NCI-H187 treated with DMSO at 0.1 percent for 48 hours (cell line): ENCODE measurements around the gene TRABD2B.

Experiments used
- DNase-seq: peaks from one replicate; lab custom pipeline; 2025; lab: John Stamatoyannopoulos, UW

Gene TRABD2B

DNA sequence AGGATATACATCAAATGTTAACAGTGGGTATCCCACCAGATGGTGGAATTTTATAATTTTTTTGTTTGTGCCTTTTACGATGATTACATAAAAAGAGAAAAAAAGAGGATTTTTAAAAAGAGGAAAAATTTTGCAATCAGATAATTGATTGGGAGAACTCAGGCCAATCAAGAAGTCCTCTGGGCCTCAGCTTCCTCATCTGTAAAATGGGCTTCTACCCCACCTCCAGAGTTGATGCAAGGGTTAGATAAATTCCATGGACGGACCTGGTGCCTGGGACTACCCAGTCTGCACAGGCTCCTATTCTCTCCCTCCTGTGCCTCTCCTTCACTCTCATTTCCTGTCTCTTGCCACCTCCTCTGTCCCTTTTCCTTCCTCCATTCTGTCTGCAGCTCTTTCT is 88.9 kb downstream of the TRABD2B start:
- DNase-seq: no peak

DNA sequence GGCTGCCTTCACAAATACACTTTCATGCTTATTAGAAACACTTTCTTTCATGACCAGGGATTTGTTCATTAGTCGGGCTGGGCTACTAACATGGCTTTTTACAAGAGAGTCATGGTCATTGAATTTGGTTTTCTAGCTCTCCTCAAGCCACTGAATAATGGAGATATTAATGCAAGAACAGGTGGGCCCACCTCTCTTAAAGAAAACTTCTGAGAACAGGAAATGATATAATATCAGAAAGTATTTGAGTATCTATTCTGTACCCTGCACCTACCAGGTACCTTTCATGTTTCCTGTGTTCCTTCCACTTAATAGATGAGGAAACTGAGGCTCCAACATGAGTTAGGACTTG is 90.0 kb downstream of the TRABD2B start:
- DNase-seq: no peak

DNA sequence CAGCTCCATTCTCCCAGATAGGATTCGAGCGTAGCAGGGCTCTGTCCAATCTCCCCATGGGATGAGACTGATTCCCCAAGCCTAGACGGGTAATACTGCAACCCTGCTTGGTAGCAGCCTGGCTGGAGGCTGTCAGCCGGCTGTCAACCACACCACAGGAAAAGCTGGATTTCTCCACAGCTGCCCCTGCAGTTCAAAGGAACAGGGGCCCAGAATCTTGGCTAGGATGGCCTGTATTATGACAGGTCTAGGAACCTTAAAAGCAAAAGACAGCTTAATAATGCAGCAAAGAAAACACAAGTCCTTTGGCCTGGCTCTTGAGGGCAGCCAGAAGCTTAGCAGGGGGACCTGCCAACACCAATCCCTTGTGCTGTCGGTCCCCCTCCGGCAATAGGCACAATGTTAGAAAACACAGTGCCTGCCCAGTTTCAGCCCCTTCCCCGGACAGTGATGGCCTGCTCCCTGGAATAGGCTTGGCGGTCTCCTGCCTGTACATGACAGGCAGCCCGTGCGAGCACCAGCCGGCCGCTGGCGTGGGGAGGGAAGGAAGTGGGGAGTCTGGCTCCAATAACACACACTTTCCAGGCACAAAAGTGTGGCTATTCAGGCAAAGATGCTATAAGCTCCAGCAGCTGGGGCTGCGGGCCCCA is 90.5 kb downstream of the TRABD2B start:
- DNase-seq: no peak

DNA sequence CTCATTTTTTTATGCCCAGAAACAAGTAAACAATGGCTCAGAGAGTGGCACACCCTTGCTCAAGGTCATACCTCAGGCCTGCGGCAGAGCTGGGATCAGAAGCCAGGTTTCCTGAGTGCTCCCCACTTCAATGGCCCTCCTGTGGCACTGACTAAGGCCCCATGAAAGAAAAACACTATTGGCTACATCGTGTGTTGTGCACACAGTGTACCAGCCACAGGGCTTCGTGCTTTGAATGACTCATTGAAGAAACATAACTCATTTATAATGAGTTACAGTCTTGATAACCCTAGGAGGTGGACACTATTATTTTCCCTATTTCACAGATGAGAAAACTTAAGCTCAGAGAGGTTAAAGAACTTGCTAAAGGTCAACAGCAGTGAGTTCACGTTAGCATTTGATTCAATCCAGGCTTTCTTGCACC is 91.2 kb downstream of the TRABD2B start:
- DNase-seq: peak; percentile 40

DNA sequence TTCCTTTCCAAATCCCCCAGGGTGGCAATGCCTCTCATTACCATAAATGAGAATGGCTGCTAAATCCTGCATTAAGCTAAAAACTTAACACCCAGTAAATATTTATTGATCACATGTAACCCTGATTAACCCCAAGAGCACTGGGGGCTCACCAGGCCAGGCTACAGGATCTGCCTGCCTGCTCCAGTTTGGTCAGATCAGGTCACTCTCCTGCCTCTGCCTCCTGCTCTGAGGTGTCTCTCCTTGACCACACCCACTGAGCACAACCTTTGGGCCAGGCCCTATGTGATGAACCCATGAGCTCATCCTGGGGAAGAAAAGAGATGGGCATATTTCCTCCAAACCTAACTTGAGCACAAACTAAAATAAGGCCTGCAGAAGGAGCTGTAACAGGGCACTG is 93.5 kb downstream of the TRABD2B start:
- no peak for DNase-seq

DNA sequence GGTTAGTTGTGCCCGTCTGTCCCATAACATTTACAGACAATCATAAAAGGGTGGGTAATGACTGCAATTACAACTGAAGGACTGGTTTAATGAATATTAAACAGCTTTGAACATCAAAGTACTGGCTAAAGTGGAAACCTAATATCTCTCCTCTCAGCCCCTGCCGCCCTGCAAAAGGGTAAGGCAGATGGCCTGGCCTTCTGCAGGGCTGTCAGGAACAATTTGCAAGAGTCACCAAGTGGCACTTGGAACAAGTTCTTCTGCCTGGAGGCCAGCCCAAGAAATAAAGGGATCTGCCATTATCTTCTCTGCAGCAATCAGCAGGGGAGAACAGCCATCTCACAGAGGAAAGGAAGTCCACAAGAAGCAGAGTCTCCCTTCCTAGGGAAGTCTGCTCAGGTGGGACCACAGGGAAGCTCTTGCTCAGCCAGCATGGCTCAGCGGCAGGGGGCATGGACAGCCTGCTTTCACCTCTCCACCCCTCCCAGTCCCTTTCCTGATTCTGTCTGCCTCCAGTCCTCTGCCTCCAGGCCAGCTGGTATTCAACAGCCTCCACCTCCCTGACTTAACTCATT is 96.1 kb downstream of the TRABD2B start:
- DNase-seq: peak; percentile 65

DNA sequence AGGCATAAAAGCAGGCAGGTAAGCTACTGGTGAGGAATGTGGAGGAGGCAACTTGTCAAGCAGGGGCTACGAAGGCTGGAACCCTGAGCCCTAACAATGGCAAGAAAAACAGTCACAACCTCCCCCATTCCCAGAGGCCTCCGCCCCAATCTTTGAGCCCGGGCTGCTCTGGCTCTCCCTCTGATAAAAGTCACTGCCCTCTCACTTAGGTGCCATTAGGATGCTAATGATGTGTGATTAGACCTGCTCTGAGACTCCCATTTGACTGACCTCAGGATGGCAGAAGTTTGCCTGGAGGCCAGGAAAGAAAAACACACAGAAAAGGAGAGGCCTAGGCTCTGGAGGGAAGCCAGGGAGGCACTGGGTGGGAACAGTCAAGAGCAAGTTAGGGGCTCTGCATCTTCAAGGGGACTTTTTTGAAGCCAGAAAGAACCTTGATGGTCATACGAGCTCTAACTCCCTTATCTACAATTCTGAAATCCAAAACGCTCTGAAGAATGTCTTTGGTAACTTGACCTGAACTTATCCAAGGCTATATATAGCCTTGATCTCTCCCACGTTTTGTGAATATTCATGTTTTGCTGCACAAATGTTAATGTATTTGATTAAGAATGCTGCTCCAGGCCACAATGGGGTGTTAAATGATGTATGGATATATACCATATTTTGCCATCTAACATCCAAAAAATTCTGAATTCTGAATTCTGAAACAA is 98.9 kb downstream of the TRABD2B start:
- no peak for DNase-seq

DNA sequence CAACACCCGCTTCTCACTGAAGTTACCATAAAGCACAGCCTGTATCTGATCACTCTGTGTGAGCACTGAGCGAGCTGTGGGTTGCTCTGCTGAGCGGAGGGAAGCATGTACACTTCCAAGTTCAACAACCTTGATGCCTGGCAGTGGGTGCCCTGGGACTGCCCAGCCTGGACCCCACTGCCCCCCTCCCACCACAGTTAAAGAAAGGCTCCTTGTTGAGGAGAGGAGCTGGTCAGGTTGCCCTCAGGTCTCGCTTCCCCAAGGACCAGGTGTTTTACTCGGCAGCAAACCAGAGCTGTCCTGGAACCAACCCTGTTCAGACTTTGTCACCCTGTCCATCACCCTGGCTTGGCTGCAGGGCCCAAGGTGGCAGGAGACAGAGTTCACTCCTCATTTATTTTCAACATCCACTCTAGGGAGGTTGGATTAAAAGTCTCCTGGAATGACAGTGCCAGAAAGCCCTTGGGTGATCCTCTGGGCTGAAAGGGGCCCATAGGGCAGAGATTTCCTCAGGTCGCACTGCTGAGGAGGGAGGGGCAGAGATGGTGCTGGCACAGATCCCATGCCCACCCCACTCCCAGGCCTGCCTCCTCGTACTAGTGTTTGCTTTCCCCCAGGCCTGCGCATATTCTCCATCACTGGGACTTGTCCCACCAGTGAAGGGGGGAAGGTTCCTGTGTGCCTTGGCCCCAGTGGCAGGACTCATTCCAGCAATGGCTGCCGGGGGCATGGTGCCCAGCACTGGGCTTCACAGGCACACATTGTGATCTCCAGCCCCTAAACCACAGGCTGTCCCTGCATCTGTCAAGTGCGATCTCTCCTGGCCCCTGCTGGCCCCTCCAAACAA is 101.7 kb downstream of the TRABD2B start:
- no peak for DNase-seq

DNA sequence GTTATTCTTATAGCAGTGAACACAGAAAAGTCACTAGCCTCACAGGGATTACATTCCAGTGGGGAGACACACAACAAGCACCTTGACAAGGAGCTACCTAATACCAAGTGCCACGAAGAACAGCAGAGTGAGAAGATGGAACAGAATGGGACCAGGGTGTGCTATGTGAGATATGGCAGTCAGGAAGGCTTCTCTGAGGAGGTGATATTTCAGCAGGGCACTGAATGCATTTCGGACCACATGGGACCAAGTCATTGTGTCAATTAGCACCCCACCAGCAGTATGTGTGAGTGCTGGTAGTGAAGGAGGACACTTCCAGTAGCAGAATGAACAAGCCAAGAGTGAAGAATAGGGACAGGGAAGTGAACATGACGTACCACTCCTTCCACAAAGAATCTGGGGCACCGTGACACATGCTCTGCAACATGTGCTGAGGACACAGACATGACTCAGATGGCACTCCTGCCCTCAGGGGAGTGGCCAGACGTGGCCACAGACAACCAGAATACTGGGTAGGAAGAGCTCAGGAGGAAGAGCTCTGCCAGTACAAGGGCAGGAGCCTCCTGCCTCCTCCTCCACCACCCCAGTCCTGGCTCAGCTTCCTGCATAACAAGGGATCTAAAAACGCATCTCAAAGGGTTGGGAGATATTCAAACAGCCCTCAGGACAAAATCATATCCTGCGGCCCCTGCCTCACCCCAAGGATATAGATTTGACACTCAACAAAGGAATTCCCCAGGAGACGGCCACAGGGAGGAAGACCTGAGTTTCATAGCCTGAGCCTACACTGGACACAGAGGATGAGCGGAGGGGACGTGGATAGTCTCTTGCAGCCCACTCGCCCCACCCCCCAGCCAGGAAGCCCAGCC is 102.5 kb downstream of the TRABD2B start:
- DNase-seq: no peak

DNA sequence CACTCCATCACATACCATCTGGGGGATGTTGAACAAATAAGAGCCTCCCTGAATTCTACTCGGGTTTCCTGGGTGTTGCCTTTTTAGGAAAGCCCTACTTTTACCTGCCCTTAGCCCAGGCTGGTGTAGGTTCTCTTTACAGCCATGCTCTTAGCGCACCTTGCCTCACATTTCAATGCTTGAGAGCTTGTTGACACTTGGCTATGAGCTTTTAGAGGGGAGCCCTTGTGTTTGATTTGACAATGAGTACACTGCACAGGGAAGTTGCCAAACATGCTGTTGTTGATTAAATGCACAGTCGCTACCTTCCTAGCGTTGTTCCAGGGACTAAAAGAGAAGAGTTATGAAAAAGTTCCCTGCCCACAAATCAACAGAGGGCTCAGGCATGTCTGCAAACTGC is 103.8 kb downstream of the TRABD2B start:
- DNase-seq: peak; percentile 75

DNA sequence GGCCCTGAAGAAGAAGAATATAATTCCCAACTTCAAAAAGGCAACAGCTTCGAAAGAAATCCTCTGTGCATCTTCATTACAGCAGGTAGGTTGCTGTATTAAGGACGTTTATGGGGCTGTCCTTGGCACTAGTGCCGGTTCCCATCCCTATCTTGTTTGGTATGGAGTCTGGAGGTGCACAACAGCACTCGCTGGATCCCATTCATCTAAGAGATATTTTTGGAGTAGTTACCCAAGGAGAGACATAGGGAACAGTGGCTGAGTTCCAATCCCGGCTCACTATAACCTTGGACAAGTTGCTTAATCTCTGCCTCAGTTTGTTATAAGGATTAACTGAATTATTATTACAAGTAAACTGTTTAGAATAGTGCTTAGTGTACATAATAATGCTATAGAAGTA is 106.4 kb downstream of the TRABD2B start:
- DNase-seq: no peak

DNA sequence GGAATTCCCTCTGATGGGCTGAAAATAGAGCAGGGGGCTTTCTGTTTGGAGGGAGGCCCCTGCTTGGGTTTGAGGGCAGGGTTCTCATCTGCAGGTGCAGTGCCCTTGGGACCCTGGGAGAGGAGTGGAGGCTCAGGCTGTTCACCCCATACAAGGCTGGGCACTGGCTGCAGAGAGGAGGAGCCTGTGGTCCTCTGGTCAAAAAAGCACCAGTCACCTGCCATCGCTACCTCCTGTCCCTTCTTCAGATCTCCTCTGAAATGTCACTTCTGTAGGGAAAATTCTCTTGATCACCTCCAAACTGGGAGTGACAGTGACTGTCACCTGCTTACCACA is 108.9 kb downstream of the TRABD2B start:
- no peak for DNase-seq

DNA sequence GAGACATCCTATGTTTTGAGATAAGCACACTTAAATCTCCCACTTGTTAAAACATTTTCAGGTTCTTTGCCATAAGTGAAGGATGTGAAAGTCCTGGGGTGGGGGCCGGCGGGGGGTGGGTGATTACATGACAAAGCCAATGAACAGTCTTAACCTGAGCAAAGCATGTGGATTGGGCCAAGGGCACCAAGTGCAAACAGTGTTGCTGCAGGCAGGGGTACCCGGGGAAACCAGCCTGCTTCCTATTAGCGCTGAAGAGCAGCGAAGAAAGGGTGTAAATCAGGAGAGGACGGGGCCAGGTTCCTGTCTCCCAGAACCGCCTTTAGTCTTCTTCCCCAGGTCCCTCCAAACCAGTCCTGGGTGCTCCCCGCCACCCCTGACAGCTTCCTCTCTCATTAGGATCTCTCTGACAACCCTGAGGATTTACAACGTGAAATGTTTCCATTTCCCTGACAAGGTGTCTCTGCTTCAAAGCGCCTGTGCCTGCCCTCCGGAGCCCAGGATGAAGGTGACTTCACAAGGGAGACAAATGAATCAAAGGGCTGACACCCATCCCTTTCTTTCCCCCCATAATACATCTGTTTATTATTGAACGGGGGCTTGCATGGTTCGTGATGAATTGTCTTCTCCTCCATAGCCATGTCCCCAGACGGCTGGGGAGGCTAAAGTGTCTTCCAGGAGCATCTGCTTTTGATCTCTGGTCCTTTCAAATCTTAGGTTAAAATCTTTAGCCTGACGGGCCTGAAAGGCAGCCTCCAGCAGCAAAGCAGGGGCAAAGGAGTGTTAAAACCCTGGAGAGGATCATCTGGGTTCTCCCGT is 109.5 kb downstream of the TRABD2B start:
- no peak for DNase-seq

DNA sequence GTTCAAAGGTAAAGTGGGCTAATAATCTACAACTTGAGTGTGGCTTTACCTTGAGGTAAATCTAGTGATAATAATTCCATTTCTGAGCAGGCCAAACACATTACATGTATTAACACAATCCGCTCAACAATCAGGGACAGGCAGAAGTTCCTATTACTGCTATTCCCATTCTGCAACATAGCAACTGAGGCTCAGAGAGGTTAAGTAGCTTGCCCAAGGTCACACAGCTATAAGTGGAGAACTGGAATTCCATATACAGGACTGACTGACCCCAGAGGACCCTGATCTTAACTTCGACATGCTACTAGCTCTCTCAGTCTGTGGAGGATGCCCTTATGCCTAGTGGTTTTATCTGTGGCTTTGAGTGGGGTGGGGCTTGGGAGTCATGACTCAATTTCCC is 110.1 kb downstream of the TRABD2B start:
- no peak for DNase-seq

DNA sequence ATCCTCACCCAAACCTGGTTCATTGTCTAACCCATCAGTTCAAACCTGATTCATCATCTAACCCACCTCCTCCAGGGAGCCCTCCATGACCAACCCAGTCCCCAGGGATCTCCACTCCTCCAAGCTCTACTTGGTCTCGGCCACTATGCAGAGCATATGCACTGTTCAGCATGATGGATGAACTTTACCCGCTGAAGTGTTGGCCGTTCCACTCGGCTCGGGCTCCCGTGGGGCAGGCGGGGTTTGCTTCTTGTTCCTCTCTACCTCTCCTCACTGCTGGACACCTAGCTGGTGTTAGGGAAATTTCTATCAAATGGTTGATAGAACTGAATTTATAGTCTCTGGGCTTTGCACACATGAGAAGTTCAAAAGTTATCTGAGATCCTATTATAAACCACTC is 111.0 kb downstream of the TRABD2B start:
- DNase-seq: no peak

DNA sequence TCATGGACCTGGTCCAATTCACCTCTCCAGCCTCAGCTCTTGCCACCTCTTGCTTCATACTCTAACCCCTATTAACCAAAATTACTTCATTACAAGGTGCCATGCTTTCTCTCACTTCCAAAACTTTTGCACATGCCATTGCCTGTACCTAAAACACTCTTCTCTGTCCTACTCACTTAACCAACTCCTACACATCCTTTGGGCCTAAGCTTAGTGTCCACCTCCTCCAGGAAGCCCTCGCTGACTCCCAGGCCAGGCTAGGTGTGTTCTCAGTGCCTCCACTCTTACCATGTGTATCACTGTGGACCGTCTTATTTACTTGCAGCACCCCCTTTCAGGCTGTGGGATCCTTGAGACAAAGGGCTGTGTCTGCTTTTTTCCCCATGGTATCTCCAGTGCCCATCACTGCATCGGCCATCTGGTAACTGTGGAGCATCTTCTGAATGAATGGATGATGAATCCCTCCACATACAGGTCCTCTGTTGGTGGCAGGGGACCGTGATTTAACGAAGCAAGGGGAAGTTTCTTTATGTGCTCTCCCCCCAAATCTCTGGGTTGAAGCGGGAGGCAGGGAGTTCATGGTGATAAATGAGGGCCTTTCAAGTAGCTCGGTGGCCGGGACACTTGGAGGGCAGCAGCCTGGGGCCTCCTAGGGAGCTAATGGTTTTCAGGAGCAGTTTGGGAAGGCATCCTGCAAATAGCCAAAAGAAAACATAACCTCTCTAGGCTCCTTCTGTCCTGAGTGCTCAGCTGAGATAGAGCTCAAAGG is 111.9 kb downstream of the TRABD2B start:
- no peak for DNase-seq

DNA sequence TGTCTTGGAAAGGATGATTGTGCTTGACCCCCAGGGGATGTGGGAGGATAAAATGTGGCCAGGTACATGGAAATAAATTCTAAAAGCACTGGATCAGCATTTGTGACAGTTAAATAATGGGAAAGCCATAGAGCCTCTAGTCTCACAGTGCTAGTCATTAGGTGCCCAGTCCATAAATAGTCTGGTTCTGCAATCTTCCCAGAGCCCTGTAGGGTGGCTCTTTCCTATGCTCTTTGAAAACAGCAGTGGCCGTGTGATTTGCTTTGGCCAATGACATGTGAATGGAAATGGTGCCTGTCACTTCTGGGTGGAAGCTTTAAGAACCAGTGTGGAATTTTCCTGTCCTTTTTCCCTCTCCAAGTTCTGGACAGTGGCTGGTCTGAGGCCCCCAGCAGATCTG is 113.2 kb downstream of the TRABD2B start:
- no peak for DNase-seq

DNA sequence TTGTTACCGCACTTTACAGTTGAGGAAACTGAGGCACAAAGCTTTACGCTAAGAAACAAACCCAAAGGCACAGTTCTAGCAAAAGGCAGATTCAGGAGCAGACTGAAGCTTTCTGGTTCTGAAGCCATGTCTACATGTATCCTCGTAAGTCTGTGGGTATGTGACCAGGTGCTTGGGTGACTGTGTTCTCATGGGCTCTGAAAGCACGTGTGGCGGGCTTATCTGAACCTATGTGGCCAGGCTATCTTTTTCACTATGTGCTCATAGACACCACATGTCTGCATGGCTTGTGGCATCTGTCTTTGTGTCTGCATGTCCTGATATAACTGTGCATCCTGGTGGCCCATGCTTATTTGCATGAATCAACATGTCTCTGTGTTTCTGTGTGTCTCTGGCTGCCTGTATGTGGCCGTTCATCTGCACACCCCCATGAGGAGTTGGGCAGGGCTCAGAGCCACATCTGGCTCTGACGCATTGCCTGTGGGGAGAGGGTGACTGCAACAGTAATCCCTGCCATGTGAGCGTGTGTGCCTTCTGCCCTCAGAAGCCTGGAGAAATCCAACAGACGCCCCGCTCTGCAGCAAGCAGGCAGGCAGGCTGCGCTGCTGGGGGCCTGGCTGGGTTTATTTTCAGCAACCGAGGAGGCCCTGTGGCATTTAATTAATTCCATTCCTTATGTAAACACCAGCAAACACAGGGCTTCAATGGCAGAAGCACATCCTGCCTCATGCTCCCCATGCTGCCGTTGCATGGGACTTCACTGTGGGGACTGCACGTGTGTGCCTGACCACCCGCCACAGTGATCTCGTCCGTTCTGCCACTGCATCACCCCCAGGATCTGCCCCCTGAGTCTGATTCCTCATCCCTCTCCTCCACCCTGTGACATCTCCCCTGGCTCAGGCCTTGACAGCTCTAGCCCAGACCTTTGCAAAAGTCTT is 115.4 kb downstream of the TRABD2B start:
- DNase-seq: no peak

DNA sequence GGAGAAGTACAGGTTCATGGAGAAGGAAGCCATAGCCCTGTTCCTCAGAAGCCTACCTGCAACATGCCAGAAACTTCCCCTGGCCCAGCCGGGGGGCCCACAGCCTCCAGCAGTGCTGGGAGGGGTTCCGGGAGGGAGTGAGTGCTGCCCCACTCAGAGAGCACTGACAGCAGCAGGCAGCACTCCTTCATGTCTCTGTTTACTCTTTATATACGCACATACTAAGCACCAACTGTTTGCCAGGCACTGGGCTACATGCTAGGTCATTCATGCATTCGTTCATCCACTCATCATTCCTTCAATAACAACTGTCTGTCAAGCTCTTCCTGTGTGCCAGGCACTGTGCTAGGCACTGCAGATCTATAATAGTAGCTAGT is 120.6 kb downstream of the TRABD2B start:
- no peak for DNase-seq
